Midbrain (tissue), 1 donor: Measurements from ENCODE around the gene LRAT.

Experiments used
- DNase-seq: peaks from one replicate; lab custom pipeline; 2025; lab: John Stamatoyannopoulos, UW

LRAT gene

GRCh38 chr4:154778264-154778663, 34.5 kb downstream of the LRAT start:
- DNase-seq = no peak

- DNase-seq = peak; percentile 47
These were observed 35.7 kb downstream of the LRAT start for GRCh38 chr4:154779362-154779947.

- DNase-seq = no peak
These were observed 37.6 kb downstream of the LRAT start, which contains the start of gene RBM46 for GRCh38 chr4:154781126-154781982. Gene RBM46 (plus strand): TSS chr4:154781272. CDS start chr4:154796753, 15,481 bp downstream.

- DNase-seq = no peak
These were observed 38.1 kb downstream of the LRAT start for GRCh38 chr4:154781983-154782293.
